ENCODE results near the gene GART. TPM values are rescaled to one million over a fixed set of nuclear protein-coding genes. Genes with fewer than 3 reads are reported as not detected.

GART gene
- total RNA-seq, 2 experiments from 2014 or later, result 104 to 198 TPM

- no TSS peak for BruUV-seq (replicated peaks)
- H3K36me3 ChIP-seq (ENCODE audit: insufficient read depth, low read length), result peaks cover 100% of the 10 kb centered on the region
- no peaks in the 10 kb centered on the region for H4K20me1 ChIP-seq (ENCODE audit: insufficient read depth, low read length)
- H3K9me2 ChIP-seq (ENCODE audit: insufficient read depth, low read length), result no peaks in the 10 kb centered on the region
- POLR2A ChIA-PET, result interaction anchor here (0.8 to 1.7 kb wide), 5 partner anchors 8 to 32 kb away, joined by 3 to 6 read pairs (median 3); partner anchors contain the start of gene DNAJC28
- no peak for DNase-seq (ENCODE audit: low spot score)
- CTCF ChIA-PET (ENCODE audit: unreplicated experiment), result interaction anchor here (0.6 to 0.9 kb wide), 2 partner anchors 34 to 168 kb away, joined by 3 read pairs; no protein-coding TSS in a partner anchor
- no peaks in the 10 kb centered on the region for H3K9me3 ChIP-seq (ENCODE audit: low read length)
- no peak overlapping the region for H3K4me3 ChIP-seq (ENCODE audit: low read depth, low read length, poor library complexity, severe bottlenecking)
- H3K4me1 ChIP-seq (ENCODE audit: insufficient read depth, low read length, poor library complexity, severe bottlenecking), result no peaks in the 10 kb centered on the region
- no peaks in the 10 kb centered on the region for H3K79me2 ChIP-seq (ENCODE audit: insufficient read depth, low read depth, low read length)
- H2AFZ ChIP-seq (ENCODE audit: low read length), result no peak overlapping the region
- intact Hi-C loops (cut with micrococcal nuclease; ENCODE audit: unreplicated experiment), result loop anchor here (2.0 kb wide), 1 partner anchor 15 kb away; no protein-coding TSS in a partner anchor
- no peak overlapping the region for H3K27ac ChIP-seq (ENCODE audit: low read depth, low read length, poor library complexity, severe bottlenecking)
- no peak for TF ChIP-seq CTCF (conservative IDR thresholded peaks at IDR 0.05; ENCODE audit: low read length)
- no peak overlapping the region for H3K4me2 ChIP-seq (ENCODE audit: low read length)
Measured at GRCh38 chr21:33514229-33514628, 27.7 kb downstream of the GART start.

- intact Hi-C loops (cut with micrococcal nuclease; ENCODE audit: unreplicated experiment), result no loop called here
- no peaks in the 10 kb centered on the region for H3K4me1 ChIP-seq (ENCODE audit: insufficient read depth, low read length, poor library complexity, severe bottlenecking)
- no peak for DNase-seq (ENCODE audit: low spot score)
- no peaks in the 10 kb centered on the region for H3K79me2 ChIP-seq (ENCODE audit: insufficient read depth, low read depth, low read length)
- no peaks in the 10 kb centered on the region for H4K20me1 ChIP-seq (ENCODE audit: insufficient read depth, low read length)
- POLR2A ChIA-PET, result interaction anchor here (0.6 to 0.7 kb wide), 2 partner anchors 41 to 138 kb away, joined by 3 to 5 read pairs; no protein-coding TSS in a partner anchor
- no peak overlapping the region for H3K27ac ChIP-seq (ENCODE audit: low read depth, low read length, poor library complexity, severe bottlenecking)
- no peak overlapping the region for H2AFZ ChIP-seq (ENCODE audit: low read length)
- CTCF ChIA-PET (ENCODE audit: unreplicated experiment), result no interaction called here
- no peak overlapping the region for H3K4me3 ChIP-seq (ENCODE audit: low read depth, low read length, poor library complexity, severe bottlenecking)
- H3K4me2 ChIP-seq (ENCODE audit: low read length), result no peak overlapping the region
- TF ChIP-seq CTCF (conservative IDR thresholded peaks at IDR 0.05; ENCODE audit: low read length), result no peak
- no TSS peak for BruUV-seq (replicated peaks)
- H3K9me2 ChIP-seq (ENCODE audit: insufficient read depth, low read length), result no peaks in the 10 kb centered on the region
- no peaks in the 10 kb centered on the region for H3K9me3 ChIP-seq (ENCODE audit: low read length)
- peaks cover 100% of the 10 kb centered on the region for H3K36me3 ChIP-seq (ENCODE audit: insufficient read depth, low read length)
Measured at GRCh38 chr21:33512481-33512880, 29.4 kb downstream of the GART start.

GRCh38 chr21:33511639-33512038 lies 30.3 kb downstream of the GART start:
- peaks cover 100% of the 10 kb centered on the region for H3K36me3 ChIP-seq (ENCODE audit: insufficient read depth, low read length)

More at GRCh38 chr21:33511639-33512038, 30.3 kb downstream of the GART start:
- H4K20me1 ChIP-seq (ENCODE audit: insufficient read depth, low read length), result no peaks in the 10 kb centered on the region
- POLR2A ChIA-PET, result interaction anchor here (0.6 to 0.7 kb wide), 2 partner anchors 27 to 90 kb away, joined by 3 read pairs; no protein-coding TSS in a partner anchor
- TF ChIP-seq CTCF (conservative IDR thresholded peaks at IDR 0.05; ENCODE audit: low read length) (no peak), EZH2phosphoT487 (IDR thresholded peaks at IDR 0.05; ENCODE audit: borderline replicate concordance, low read depth, low read length) (no peak)
- BruUV-seq (replicated peaks), result no TSS peak
- no peak overlapping the region for H3K27ac ChIP-seq (ENCODE audit: low read depth, low read length, poor library complexity, severe bottlenecking)
- CTCF ChIA-PET (ENCODE audit: unreplicated experiment), result no interaction called here
- H3K4me3 ChIP-seq (ENCODE audit: low read depth, low read length, poor library complexity, severe bottlenecking), result no peak overlapping the region
- no peaks in the 10 kb centered on the region for H3K79me2 ChIP-seq (ENCODE audit: insufficient read depth, low read depth, low read length)
- no peak overlapping the region for H2AFZ ChIP-seq (ENCODE audit: low read length)
- intact Hi-C loops (cut with micrococcal nuclease; ENCODE audit: unreplicated experiment), result no loop called here
- no peaks in the 10 kb centered on the region for H3K4me1 ChIP-seq (ENCODE audit: insufficient read depth, low read length, poor library complexity, severe bottlenecking)
- H3K4me2 ChIP-seq (ENCODE audit: low read length), result no peak overlapping the region
- no peaks in the 10 kb centered on the region for H3K9me2 ChIP-seq (ENCODE audit: insufficient read depth, low read length)
- no peak for DNase-seq (ENCODE audit: low spot score)
- no peaks in the 10 kb centered on the region for H3K9me3 ChIP-seq (ENCODE audit: low read length)

Measured in OCI-LY7 (cell line).